ENCODE data around the gene CAPN12.
"Not testable (repeated sequence)": the region's sequence is repeated elsewhere in the genome, so short reads cannot be mapped to it uniquely, and the experiment has no call there.

The CAPN12 gene

DNA sequence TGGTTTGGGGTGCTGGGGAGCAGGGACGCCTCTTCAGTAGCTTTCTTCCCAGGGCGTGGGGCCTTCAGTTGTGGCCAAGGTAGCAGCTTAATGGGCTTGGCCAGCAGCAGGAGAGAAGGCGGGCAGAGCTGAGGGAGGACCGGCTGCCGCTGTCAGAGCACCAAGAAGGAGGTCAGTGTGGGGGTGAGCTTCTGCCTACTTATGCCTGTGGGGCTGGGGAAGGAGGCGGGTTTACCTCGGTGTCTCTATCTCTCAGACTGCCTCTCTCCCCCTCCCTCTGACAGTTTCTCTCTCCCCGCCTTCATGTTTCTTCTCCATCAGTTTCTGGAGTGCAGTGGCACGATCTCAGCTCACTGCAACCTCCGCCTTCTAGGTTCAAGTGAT lies at the start of gene CAPN12:
Gene CAPN12 (minus strand): TSS at position 177 of the 384 bp plus-strand sequence. CDS start 309 bp downstream, outside the sequence.
- no peak within 1 kb of the TSS for H3K4me3 ChIP-seq (replicated peaks in 1 of 2; ENCODE audit: low read depth in 2 of 2, low read length in 2 of 2)
- no peak for DNase-seq (ENCODE audit: low read depth in 2 of 2)
- TF ChIP-seq, protein P1, sequence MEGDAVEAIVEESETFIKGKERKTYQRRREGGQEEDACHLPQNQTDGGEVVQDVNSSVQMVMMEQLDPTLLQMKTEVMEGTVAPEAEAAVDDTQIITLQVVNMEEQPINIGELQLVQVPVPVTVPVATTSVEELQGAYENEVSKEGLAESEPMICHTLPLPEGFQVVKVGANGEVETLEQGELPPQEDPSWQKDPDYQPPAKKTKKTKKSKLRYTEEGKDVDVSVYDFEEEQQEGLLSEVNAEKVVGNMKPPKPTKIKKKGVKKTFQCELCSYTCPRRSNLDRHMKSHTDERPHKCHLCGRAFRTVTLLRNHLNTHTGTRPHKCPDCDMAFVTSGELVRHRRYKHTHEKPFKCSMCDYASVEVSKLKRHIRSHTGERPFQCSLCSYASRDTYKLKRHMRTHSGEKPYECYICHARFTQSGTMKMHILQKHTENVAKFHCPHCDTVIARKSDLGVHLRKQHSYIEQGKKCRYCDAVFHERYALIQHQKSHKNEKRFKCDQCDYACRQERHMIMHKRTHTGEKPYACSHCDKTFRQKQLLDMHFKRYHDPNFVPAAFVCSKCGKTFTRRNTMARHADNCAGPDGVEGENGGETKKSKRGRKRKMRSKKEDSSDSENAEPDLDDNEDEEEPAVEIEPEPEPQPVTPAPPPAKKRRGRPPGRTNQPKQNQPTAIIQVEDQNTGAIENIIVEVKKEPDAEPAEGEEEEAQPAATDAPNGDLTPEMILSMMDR (IDR thresholded peaks at IDR 0.05; ENCODE audit: low read depth, low read length), result no peak

- no peak for DNase-seq (ENCODE audit: low read depth in 2 of 2)
- no peak overlapping the region for H3K4me3 ChIP-seq (replicated peaks in 1 of 2; ENCODE audit: low read depth in 2 of 2, low read length in 2 of 2)
- TF ChIP-seq, protein P1 (IDR thresholded peaks at IDR 0.05; ENCODE audit: low read depth, low read length), result no peak
These were observed 49.4 kb upstream of the CAPN12 start for GRCh38 chr19:38793671-38794070.

GRCh38 chr19:38793177-38793576 lies 48.9 kb upstream of the CAPN12 start:
- H3K4me3 ChIP-seq (replicated peaks in 1 of 2; ENCODE audit: low read depth in 2 of 2, low read length in 2 of 2), result no peak overlapping the region
- TF ChIP-seq, protein P1 (IDR thresholded peaks at IDR 0.05; ENCODE audit: low read depth, low read length), result no peak
- DNase-seq (ENCODE audit: low read depth in 2 of 2), result peak; percentile 55 to 63

DNA sequence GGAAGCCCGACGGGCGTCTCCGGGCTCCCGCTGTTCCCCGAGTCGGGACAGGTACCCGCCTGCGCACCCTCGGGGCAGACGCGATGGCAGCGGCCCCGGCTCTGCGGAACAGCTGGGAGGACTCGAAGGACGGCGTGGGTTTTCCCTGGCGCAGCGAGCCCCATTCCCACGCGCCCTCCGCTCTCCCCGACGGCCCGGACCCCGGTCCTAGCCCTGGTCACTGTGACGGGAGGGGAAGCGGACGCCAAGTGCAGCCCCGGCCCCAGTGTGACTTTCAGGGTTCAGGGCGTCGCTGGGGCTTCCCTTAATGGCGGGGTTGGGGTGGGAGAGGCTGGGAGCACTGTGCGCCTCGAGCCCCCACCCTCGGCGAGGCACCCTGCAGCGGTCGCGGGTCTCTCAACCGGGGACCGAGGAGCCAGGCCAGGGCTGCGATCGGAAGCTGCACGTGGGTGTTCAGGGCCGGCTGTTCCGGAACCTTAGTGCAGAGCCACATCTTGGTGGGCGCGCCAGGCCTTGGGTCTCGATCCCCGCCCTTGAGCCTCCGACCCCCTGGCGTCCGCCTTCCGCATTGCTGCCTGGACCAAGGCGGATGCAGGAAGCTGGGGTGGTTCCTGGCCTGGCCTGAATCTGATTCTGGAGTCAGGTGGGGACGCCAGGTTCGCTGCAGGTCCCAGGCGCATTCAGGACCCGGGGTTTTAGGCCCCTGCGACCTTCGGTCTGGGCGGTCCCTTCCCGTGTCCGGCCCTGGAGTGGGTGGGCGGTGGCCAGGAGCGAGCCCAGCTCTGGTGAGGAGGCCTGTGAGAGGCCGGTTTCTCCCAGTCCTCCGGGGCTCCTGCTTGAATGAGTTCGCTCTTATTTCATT lies 48.2 kb upstream of the CAPN12 start:
- no peak overlapping the region for H3K4me3 ChIP-seq (replicated peaks in 1 of 2; ENCODE audit: low read depth in 2 of 2, low read length in 2 of 2)
- TF ChIP-seq, protein P1 (IDR thresholded peaks at IDR 0.05; ENCODE audit: low read depth, low read length), result peak; percentile 27
- peak in 1 of 2 donors; percentile 44 for DNase-seq (ENCODE audit: low read depth in 2 of 2)

DNA sequence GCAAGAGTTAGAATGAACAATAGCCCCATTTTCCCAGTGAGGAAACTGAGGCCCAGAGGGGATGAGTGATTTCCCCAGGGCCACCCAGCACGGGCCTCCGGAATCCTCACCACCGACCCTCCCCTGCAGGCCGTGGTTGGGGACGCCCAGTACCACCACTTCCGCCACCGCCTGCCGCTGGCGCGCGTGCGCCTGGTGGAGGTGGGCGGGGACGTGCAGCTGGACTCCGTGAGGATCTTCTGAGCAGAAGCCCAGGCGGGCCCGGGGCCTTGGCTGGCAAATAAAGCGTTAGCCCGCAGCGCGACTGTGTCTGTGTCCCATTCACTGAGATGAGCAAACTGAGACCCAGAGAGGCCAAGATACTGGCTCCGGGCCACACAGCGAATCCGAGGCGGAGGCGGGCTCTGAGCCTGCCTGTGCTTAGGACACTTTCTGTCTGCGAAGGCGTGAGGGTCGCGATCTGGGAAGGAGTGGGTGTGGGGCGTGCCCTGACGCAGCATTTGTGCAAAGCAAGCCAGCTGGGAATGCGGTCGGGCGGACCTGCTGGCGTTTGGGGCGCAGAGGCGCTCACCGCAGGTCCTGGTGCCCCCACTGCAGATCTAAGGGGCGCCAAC lies 47.3 kb upstream of the CAPN12 start:
- not testable (repeated sequence) for H3K4me3 ChIP-seq (replicated peaks in 1 of 2; ENCODE audit: low read depth in 2 of 2, low read length in 2 of 2); DNase-seq (ENCODE audit: low read depth in 2 of 2)

- DNase-seq (ENCODE audit: low read depth in 2 of 2); H3K4me3 ChIP-seq (replicated peaks in 1 of 2; ENCODE audit: low read depth in 2 of 2, low read length in 2 of 2): not testable (repeated sequence)
These were observed 46.5 kb upstream of the CAPN12 start for GRCh38 chr19:38790507-38791403.

GRCh38 chr19:38788478-38789243 lies 44.4 kb upstream of the CAPN12 start, which contains the start of gene LGALS7B:
TSS of gene LGALS7B (plus strand) at chr19:38789200. CDS start at chr19:38789227, 27 bp downstream.
- DNase-seq (ENCODE audit: low read depth in 2 of 2), result no peak
- TF ChIP-seq, protein P1 (IDR thresholded peaks at IDR 0.05; ENCODE audit: low read depth, low read length), result no peak
- H3K4me3 ChIP-seq (replicated peaks in 1 of 2; ENCODE audit: low read depth in 2 of 2, low read length in 2 of 2), result no peak within 1 kb of the TSS
